ENCODE data around the gene ANXA4. TPM values are rescaled to one million over a fixed set of nuclear protein-coding genes. Genes with fewer than 3 reads are reported as not detected.
A peak's percentile ranks its signal among the peaks of the same experiment; 100 is the strongest.
"Not testable (repeated sequence)": the region's sequence is repeated elsewhere in the genome, so short reads cannot be mapped to it uniquely, and the experiment has no call there.

The ANXA4 gene
- total and polyA plus RNA-seq, 4 experiments from 2014 or later = 22.3 to 30.8 (median 25.9) TPM

DNA sequence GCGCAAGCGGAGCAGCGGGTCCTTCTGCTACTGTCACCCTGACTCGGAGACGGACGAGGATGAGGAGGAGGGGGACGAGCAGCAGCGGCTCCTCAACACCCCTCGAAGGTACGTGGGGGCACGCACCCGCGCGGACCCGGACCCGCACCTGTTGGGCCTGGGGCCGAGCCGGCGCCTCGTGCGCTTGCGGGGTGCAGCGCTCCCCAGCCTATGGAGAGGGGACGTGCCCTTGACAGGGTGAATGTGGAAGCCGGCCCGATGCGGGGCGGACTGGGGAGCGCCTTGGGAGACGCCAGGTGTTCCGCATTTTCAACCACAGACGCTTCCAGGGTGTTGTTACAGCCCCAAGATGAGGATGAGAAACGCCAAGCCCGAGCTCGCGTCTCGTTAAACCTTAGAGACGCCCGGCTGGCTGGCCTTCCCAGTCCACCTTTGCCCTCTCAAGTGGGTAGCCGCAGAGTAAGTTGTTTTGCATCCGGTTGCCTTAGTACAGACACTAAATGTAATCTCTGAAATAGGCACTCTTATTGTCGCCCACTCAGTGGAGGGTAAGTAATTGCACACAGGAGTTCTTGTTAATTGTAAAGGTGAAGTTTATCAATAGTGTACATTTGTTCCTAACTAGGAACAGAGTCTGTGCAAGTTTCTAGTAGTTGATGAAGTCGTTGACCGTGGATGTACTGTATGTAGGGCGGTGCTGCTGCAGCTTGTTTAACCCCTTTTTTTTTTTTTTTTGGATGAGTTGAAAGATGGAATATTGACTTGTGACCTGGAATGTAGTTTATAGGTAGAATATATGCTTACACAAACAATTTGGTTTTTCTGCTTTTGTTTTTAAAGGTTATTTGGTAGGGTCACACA lies 88.3 kb downstream of the ANXA4 start:
- Mint-ChIP-seq H3K27ac (peak overlapping the region; percentile 80 to 97 (median 96)), H3K9me3 (no peaks in the 10 kb centered on the region), H3K4me3 (peak overlapping the region; percentile 87 to 98 (median 96)), H3K36me3 (peaks cover 0 to 28% of the 10 kb centered on the region in 2 donors), H3K4me1 (peaks cover 28 to 76% (median 51%) of the 10 kb centered on the region in 4 donors), H3K27me3 (no peaks in the 10 kb centered on the region)
- Histone ChIP-seq H3K27me3 (ENCODE audit: insufficient read depth, low read length) (no peaks in the 10 kb centered on the region), H3K9me3 (ENCODE audit: control insufficient read depth in 1 of 2, low read length in 2 of 2) (no peaks in the 10 kb centered on the region), H3K4me1 (ENCODE audit: insufficient read depth, low read length) (peaks cover 43% of the 10 kb centered on the region), H3K36me3 (ENCODE audit: insufficient read depth, low read length) (no peaks in the 10 kb centered on the region), H3K4me3 (ENCODE audit: low read length in 2 of 2) (peak overlapping the region; percentile 54 to 71), H3K27ac (ENCODE audit: low read depth, low read length) (peak overlapping the region; percentile 92)
- peak; percentile 41 to 72 (median 51) for DNase-seq
- intact Hi-C loops (cut with micrococcal nuclease) = no loop called here
- ChIA-PET CTCF (ENCODE audit: partially characterized antibody) (interaction anchor here (0.8 to 2.3 kb wide), 2 partner anchors 12 to 105 kb away, joined by 4 to 11 read pairs; no protein-coding TSS in a partner anchor), POLR2A (ENCODE audit: partially characterized antibody) (interaction anchor here (1.1 to 2.0 kb wide), 2 partner anchors 85 to 393 kb away, joined by 3 to 6 read pairs; partner anchors contain the start of gene NFU1)

DNA sequence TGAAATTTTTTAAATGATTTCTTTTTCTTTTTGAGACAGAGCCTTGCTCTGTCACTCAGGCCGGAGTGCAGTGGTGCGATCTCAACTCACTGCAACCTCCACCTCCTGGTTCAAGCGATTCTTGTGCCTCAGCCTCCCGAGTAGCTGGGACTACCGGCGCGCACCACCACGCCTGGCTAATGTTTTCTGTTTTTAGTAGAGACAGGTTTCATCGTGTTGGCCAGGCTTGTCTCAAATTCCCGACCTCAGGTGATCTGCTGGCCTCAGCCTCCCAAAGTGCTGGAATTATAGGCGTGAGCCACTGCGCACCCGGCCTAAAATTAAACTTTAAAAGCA lies 88.9 kb downstream of the ANXA4 start:
- Histone ChIP-seq H3K4me1 (ENCODE audit: insufficient read depth, low read length) (peaks cover 49% of the 10 kb centered on the region), H3K4me3 (ENCODE audit: low read length in 2 of 2) (peak overlapping the region in 1 of 2 donors; percentile 71)
- Mint-ChIP-seq H3K4me3 (peak overlapping the region; percentile 87 to 98 (median 96)), H3K27ac (peak overlapping the region in 5 of 7 donors; percentile 27 to 95 (median 91)), H3K4me1 (peaks cover 33 to 82% (median 56%) of the 10 kb centered on the region in 4 donors), H3K36me3 (peaks cover 0 to 31% of the 10 kb centered on the region in 2 donors)
- H3K27ac ChIP-seq (ENCODE audit: low read depth, low read length); H3K27me3 Mint-ChIP-seq; H3K36me3 ChIP-seq (ENCODE audit: insufficient read depth, low read length); DNase-seq; H3K9me3 Mint-ChIP-seq; H3K9me3 ChIP-seq (ENCODE audit: control insufficient read depth in 1 of 2, low read length in 2 of 2); intact Hi-C loops (cut with micrococcal nuclease); H3K27me3 ChIP-seq (ENCODE audit: insufficient read depth, low read length): not testable (repeated sequence)
- ChIA-PET CTCF (ENCODE audit: partially characterized antibody) (interaction anchor here (0.8 to 2.3 kb wide), 2 partner anchors 13 to 106 kb away, joined by 4 to 11 read pairs; no protein-coding TSS in a partner anchor), POLR2A (ENCODE audit: partially characterized antibody) (interaction anchor here (2.0 kb wide), 1 partner anchor 394 kb away, joined by 6 read pairs; the partner anchor contains the start of gene NFU1)

GRCh38 chr2:69831354-69831905 lies 89.5 kb downstream of the ANXA4 start:
- peaks cover 37 to 88% (median 62%) of the 10 kb centered on the region in 4 donors for H3K4me1 Mint-ChIP-seq
- H3K36me3 ChIP-seq (ENCODE audit: insufficient read depth, low read length) = no peaks in the 10 kb centered on the region
- ChIA-PET CTCF (ENCODE audit: partially characterized antibody) (interaction anchor here (0.8 to 2.3 kb wide), 2 partner anchors 13 to 106 kb away, joined by 4 to 11 read pairs; no protein-coding TSS in a partner anchor), POLR2A (ENCODE audit: partially characterized antibody) (interaction anchor here (2.0 kb wide), 1 partner anchor 394 kb away, joined by 6 read pairs; the partner anchor contains the start of gene NFU1)
- no peaks in the 10 kb centered on the region for H3K9me3 Mint-ChIP-seq
- H3K27me3 ChIP-seq (ENCODE audit: insufficient read depth, low read length) = no peaks in the 10 kb centered on the region
- peak overlapping the region in 4 of 7 donors; percentile 47 to 93 (median 82) for H3K27ac Mint-ChIP-seq
- no peak overlapping the region for H3K4me3 ChIP-seq (ENCODE audit: low read length in 2 of 2)
- intact Hi-C loops (cut with micrococcal nuclease) = no loop called here
- peaks cover 55% of the 10 kb centered on the region for H3K4me1 ChIP-seq (ENCODE audit: insufficient read depth, low read length)
- no peak for DNase-seq
- no peaks in the 10 kb centered on the region for H3K27me3 Mint-ChIP-seq
- H3K4me3 Mint-ChIP-seq = peak overlapping the region; percentile 35 to 97 (median 61)
- no peaks in the 10 kb centered on the region for H3K9me3 ChIP-seq (ENCODE audit: control insufficient read depth in 1 of 2, low read length in 2 of 2)
- peaks cover 0 to 34% of the 10 kb centered on the region in 2 donors for H3K36me3 Mint-ChIP-seq
- no peak overlapping the region for H3K27ac ChIP-seq (ENCODE audit: low read depth, low read length)

GRCh38 chr2:69833752-69834151 lies 91.8 kb downstream of the ANXA4 start:
- peaks cover 3% of the 10 kb centered on the region for H3K36me3 ChIP-seq (ENCODE audit: insufficient read depth, low read length)
- no peaks in the 10 kb centered on the region for H3K9me3 Mint-ChIP-seq
- H3K27ac Mint-ChIP-seq = no peak overlapping the region
- POLR2A ChIA-PET (ENCODE audit: partially characterized antibody) = no interaction called here
- H3K36me3 Mint-ChIP-seq = peaks cover 7 to 37% of the 10 kb centered on the region in 2 donors
- H3K4me1 Mint-ChIP-seq = peaks cover 38 to 70% (median 53%) of the 10 kb centered on the region in 4 donors
- DNase-seq = no peak
- peaks cover 50% of the 10 kb centered on the region for H3K4me1 ChIP-seq (ENCODE audit: insufficient read depth, low read length)
- H3K27me3 ChIP-seq (ENCODE audit: insufficient read depth, low read length) = no peaks in the 10 kb centered on the region
- CTCF ChIA-PET (ENCODE audit: partially characterized antibody) = no interaction called here
- no peak overlapping the region for H3K4me3 ChIP-seq (ENCODE audit: low read length in 2 of 2)
- intact Hi-C loops (cut with micrococcal nuclease) = no loop called here
- H3K4me3 Mint-ChIP-seq = peak overlapping the region in 1 of 8 donors; percentile 62
- no peak overlapping the region for H3K27ac ChIP-seq (ENCODE audit: low read depth, low read length)
- no peaks in the 10 kb centered on the region for H3K9me3 ChIP-seq (ENCODE audit: control insufficient read depth in 1 of 2, low read length in 2 of 2)
- no peaks in the 10 kb centered on the region for H3K27me3 Mint-ChIP-seq

- no peak for DNase-seq
- Mint-ChIP-seq H3K36me3 (peaks cover 10 to 39% of the 10 kb centered on the region in 2 donors), H3K4me1 (peaks cover 34 to 56% (median 46%) of the 10 kb centered on the region in 4 donors), H3K9me3 (no peaks in the 10 kb centered on the region), H3K27ac (no peak overlapping the region), H3K27me3 (no peaks in the 10 kb centered on the region), H3K4me3 (no peak overlapping the region)
- ChIA-PET POLR2A (ENCODE audit: partially characterized antibody) (interaction anchor here (1.3 kb wide), 1 partner anchor 57 kb away, joined by 3 read pairs; the partner anchor contains the start of gene SNRNP27), CTCF (ENCODE audit: partially characterized antibody) (interaction anchor here (1.5 kb wide), 1 partner anchor 111 kb away, joined by 5 read pairs; no protein-coding TSS in a partner anchor)
- H3K27ac ChIP-seq (ENCODE audit: low read depth, low read length) = no peak overlapping the region
- H3K36me3 ChIP-seq (ENCODE audit: insufficient read depth, low read length) = peaks cover 9% of the 10 kb centered on the region
- no peak overlapping the region for H3K4me3 ChIP-seq (ENCODE audit: low read length in 2 of 2)
- intact Hi-C loops (cut with micrococcal nuclease) = no loop called here
- H3K9me3 ChIP-seq (ENCODE audit: control insufficient read depth in 1 of 2, low read length in 2 of 2) = no peaks in the 10 kb centered on the region
- peaks cover 44% of the 10 kb centered on the region for H3K4me1 ChIP-seq (ENCODE audit: insufficient read depth, low read length)
- no peaks in the 10 kb centered on the region for H3K27me3 ChIP-seq (ENCODE audit: insufficient read depth, low read length)
Measured at GRCh38 chr2:69835666-69836065, 93.7 kb downstream of the ANXA4 start.

DNA sequence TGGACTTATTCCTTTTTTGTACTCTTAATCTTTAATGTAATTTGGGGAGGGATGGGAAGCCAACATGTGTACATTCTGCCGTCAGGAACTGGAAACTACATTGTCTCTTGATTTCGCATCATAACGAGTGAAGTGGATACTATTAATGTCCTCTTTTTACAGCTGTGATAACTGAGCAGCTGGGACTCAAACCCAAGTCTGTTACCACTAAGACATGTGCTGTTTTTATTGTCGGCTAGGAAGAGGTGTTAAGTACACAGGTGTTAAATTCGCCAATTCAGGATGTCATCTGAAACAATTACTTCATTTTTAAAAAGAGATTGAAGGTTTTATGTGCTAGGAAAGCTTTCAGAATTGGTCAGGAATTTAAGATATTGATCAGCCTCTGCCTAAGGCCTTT lies 94.4 kb downstream of the ANXA4 start:
- ChIA-PET CTCF (ENCODE audit: partially characterized antibody) (interaction anchor here (1.5 kb wide), 1 partner anchor 112 kb away, joined by 5 read pairs; no protein-coding TSS in a partner anchor), POLR2A (ENCODE audit: partially characterized antibody) (interaction anchor here (1.3 kb wide), 1 partner anchor 57 kb away, joined by 3 read pairs; the partner anchor contains the start of gene SNRNP27)
- no peaks in the 10 kb centered on the region for H3K9me3 Mint-ChIP-seq
- peaks cover 9% of the 10 kb centered on the region for H3K36me3 ChIP-seq (ENCODE audit: insufficient read depth, low read length)
- peaks cover 34 to 51% (median 42%) of the 10 kb centered on the region in 4 donors for H3K4me1 Mint-ChIP-seq
- no peak overlapping the region for H3K27ac ChIP-seq (ENCODE audit: low read depth, low read length)
- peak overlapping the region in 2 of 7 donors; percentile 7 to 63 for H3K27ac Mint-ChIP-seq
- H3K4me1 ChIP-seq (ENCODE audit: insufficient read depth, low read length) = peaks cover 38% of the 10 kb centered on the region
- no peak overlapping the region for H3K4me3 ChIP-seq (ENCODE audit: low read length in 2 of 2)
- H3K27me3 Mint-ChIP-seq = no peaks in the 10 kb centered on the region
- peaks cover 11 to 39% of the 10 kb centered on the region in 2 donors for H3K36me3 Mint-ChIP-seq
- intact Hi-C loops (cut with micrococcal nuclease) = no loop called here
- H3K27me3 ChIP-seq (ENCODE audit: insufficient read depth, low read length) = no peaks in the 10 kb centered on the region
- H3K9me3 ChIP-seq (ENCODE audit: control insufficient read depth in 1 of 2, low read length in 2 of 2) = no peaks in the 10 kb centered on the region
- peak overlapping the region in 3 of 8 donors; percentile 6 to 59 (median 12) for H3K4me3 Mint-ChIP-seq
- DNase-seq = no peak

Measured in CD4-positive, alpha-beta memory T cell (primary cell).